ENCODE data around the gene SPI1.

GRCh38 chr11:47390422-47390760 lies 12.0 kb upstream of the SPI1 start:
- TF ChIP-seq POLR2A (IDR thresholded peaks at IDR 0.05; ENCODE audit: low read length) (no peak), GATA1 (IDR thresholded peaks at IDR 0.05; ENCODE audit: low read depth, low read length) (no peak)
